Vagina (tissue), 2 donors: ENCODE measurements around the gene ACP4. TPM values are rescaled to one million over a fixed set of nuclear protein-coding genes. Genes with fewer than 3 reads are reported as not detected.

Experiments used
- DNase-seq, 2 donors: peaks; one replicate each; pipeline ENCODE4 v3.0.0-alpha.2; 2017; ENCODE audit errors: extremely low spot score in 2 of 2
- H3K27ac ChIP-seq: fragments of 200-600 bp; sonication (generic); one replicate; pipeline ENCODE4 v1.5.1; 2019
- H3K27me3 ChIP-seq: fragments of 200-600 bp; sonication (generic); one replicate; pipeline ENCODE4 v1.5.1; 2019
- H3K36me3 ChIP-seq, 2 donors: fragments of 200-600 bp; sonication (generic); one replicate each; pipeline ENCODE4 v1.5.1; 2017 to 2019
- H3K4me1 ChIP-seq: fragments of 200-600 bp; sonication (generic); one replicate; pipeline ENCODE4 v1.5.1; 2019
- H3K4me3 ChIP-seq, 2 donors: fragments of 200-600 bp; sonication (generic); 1 replicate in 1 of 2; 2 replicates in 1 of 2; pipeline ENCODE4 v1.5.1; 2016 to 2019
- H3K9me3 ChIP-seq: fragments of 200-600 bp; sonication (generic); one replicate; pipeline ENCODE4 v1.5.1; 2019
- POLR2A ChIP-seq, 2 donors: fragments of 450-650 bp; IDR thresholded peaks; one replicate each; pipeline ENCODE4 v1.6.1; 2017; ENCODE audit warnings: antibody characterized with exemption in 2 of 2, mild to moderate bottlenecking in 2 of 2, moderate library complexity in 2 of 2
- POLR2AphosphoS5 ChIP-seq, 2 donors: sonication (generic); formaldehyde crosslinking; IDR thresholded peaks; one replicate each; pipeline ENCODE4 v1.9.0; 2017; ENCODE audit warnings: antibody characterized with exemption in 2 of 2, mild to moderate bottlenecking in 2 of 2, low read depth in 1 of 2; ENCODE audit not compliant: insufficient read depth in 1 of 2
- intact Hi-C: fragments of 100-400 bp; cut with DNase I; formaldehyde crosslinking; loops from one replicate; pipeline ENCODE4 v1.15.1; 2023
- small RNA-seq: library from RNA; depleted of rRNA; stranded (forward); fragments of <200 nt; gene quantifications from one replicate; pipeline ENCODE3, GENCODE V24; 2016
- total RNA-seq: library from RNA; depleted of rRNA; stranded (reverse); fragments of >200 nt; gene quantifications from one replicate; pipeline ENCODE4 v1.2.3, GENCODE V29; 2016
- TF ChIP-seq, protein P1 (sequence below), 3 experiments: fragments of 450-650 bp in 2 of 3; fragments of 200-600 bp in 1 of 3; sonication (generic) in 1 of 3; IDR thresholded peaks; one replicate each; pipeline ENCODE4 v1.5.1; 2017 to 2019; ENCODE audit warnings: antibody characterized with exemption in 3 of 3, mild to moderate bottlenecking in 2 of 3, moderate library complexity in 2 of 3

Gene ACP4
- total RNA-seq, 1 donor from 2014 or later = not detected

DNA sequence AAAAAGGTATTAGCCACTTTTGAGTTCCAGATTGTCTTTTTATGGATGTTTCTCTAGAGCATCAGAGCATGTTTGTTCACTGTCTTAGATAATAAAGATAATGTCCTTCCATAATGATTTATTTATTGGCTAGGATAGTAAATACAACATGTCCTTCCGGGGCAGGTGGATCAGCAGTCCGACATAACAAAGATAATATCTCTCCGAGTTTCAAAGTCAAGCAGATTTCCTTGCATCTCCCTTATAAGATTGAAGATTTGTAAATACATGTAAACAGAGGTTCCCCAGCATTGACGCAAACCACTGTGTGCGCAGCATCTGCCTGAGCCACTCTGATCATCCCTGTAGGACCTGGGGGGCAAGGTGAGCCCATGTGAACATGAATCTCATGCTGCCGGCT is 51.9 kb downstream of the ACP4 start:
- no peaks in the 10 kb centered on the region for H3K27me3 ChIP-seq
- H3K36me3 ChIP-seq = no peaks in the 10 kb centered on the region
- DNase-seq = no peak
- TF ChIP-seq POLR2A (IDR thresholded peaks at IDR 0.05) = no peak
- TF ChIP-seq, protein P1, sequence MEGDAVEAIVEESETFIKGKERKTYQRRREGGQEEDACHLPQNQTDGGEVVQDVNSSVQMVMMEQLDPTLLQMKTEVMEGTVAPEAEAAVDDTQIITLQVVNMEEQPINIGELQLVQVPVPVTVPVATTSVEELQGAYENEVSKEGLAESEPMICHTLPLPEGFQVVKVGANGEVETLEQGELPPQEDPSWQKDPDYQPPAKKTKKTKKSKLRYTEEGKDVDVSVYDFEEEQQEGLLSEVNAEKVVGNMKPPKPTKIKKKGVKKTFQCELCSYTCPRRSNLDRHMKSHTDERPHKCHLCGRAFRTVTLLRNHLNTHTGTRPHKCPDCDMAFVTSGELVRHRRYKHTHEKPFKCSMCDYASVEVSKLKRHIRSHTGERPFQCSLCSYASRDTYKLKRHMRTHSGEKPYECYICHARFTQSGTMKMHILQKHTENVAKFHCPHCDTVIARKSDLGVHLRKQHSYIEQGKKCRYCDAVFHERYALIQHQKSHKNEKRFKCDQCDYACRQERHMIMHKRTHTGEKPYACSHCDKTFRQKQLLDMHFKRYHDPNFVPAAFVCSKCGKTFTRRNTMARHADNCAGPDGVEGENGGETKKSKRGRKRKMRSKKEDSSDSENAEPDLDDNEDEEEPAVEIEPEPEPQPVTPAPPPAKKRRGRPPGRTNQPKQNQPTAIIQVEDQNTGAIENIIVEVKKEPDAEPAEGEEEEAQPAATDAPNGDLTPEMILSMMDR (IDR thresholded peaks at IDR 0.05) = no peak
- TF ChIP-seq POLR2AphosphoS5 (IDR thresholded peaks at IDR 0.05; ENCODE audit: insufficient read depth in 1 of 2, low read depth in 1 of 2) = no peak
- H3K4me1 ChIP-seq = no peaks in the 10 kb centered on the region
- intact Hi-C loops = no loop called here
- no peaks in the 10 kb centered on the region for H3K9me3 ChIP-seq
- no peak overlapping the region for H3K27ac ChIP-seq
- no peak overlapping the region for H3K4me3 ChIP-seq

DNA sequence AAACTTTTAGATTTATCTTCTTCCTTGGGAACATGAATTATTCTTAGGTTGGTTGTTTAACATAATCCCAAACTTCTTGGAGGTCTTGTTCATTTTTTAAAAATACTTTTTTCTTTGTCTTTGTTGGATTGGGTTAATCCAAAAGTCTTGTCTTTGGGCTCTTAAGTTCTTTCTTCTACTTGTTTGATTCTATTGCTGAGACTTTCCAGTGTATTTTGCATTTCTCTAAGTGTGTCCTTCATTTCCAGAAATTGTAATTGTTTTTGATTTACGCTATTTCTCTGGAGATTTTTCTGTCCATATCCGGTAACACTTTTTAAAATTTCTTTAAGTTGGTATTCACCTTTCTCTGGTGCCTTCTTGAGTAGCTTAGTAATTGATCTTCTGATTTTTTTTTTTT is 53.0 kb downstream of the ACP4 start:
- Histone ChIP-seq H3K27ac (no peak overlapping the region), H3K4me3 (no peak overlapping the region), H3K9me3 (no peaks in the 10 kb centered on the region), H3K27me3 (no peaks in the 10 kb centered on the region), H3K36me3 (no peaks in the 10 kb centered on the region), H3K4me1 (no peaks in the 10 kb centered on the region)
- no peak for TF ChIP-seq POLR2A (IDR thresholded peaks at IDR 0.05)
- TF ChIP-seq POLR2AphosphoS5 (IDR thresholded peaks at IDR 0.05; ENCODE audit: insufficient read depth in 1 of 2, low read depth in 1 of 2) = no peak
- TF ChIP-seq, protein P1 (IDR thresholded peaks at IDR 0.05) = no peak
- intact Hi-C loops = no loop called here
- DNase-seq = no peak

GRCh38 chr19:50843701-50844221 is 53.5 kb downstream of the ACP4 start:
- no peaks in the 10 kb centered on the region for H3K27me3 ChIP-seq
- DNase-seq = no peak
- TF ChIP-seq POLR2AphosphoS5 (IDR thresholded peaks at IDR 0.05; ENCODE audit: insufficient read depth in 1 of 2, low read depth in 1 of 2) (no peak), POLR2A (IDR thresholded peaks at IDR 0.05) (no peak)
- TF ChIP-seq, protein P1 (IDR thresholded peaks at IDR 0.05) = no peak
- H3K4me3 ChIP-seq = no peak overlapping the region
- no peaks in the 10 kb centered on the region for H3K36me3 ChIP-seq
- H3K27ac ChIP-seq = no peak overlapping the region
- intact Hi-C loops = no loop called here
- no peaks in the 10 kb centered on the region for H3K9me3 ChIP-seq
- H3K4me1 ChIP-seq = no peaks in the 10 kb centered on the region

GRCh38 chr19:50844296-50844935 is 54.2 kb downstream of the ACP4 start:
- TF ChIP-seq, protein P1 (IDR thresholded peaks at IDR 0.05) = no peak
- TF ChIP-seq POLR2A (IDR thresholded peaks at IDR 0.05) (no peak), POLR2AphosphoS5 (IDR thresholded peaks at IDR 0.05; ENCODE audit: insufficient read depth in 1 of 2, low read depth in 1 of 2) (no peak)
- no peaks in the 10 kb centered on the region for H3K4me1 ChIP-seq
- H3K27me3 ChIP-seq = no peaks in the 10 kb centered on the region
- no peaks in the 10 kb centered on the region for H3K36me3 ChIP-seq
- H3K9me3 ChIP-seq = no peaks in the 10 kb centered on the region
- H3K27ac ChIP-seq = no peak overlapping the region
- no peak overlapping the region for H3K4me3 ChIP-seq
- intact Hi-C loops = no loop called here
- no peak for DNase-seq

Small RNA genes within 50 kb of the gene (small RNA-seq; reads per million reads assigned to genes)
- gene SNORD88A (174 reads per million, percentile 97 among the genes with 10 or more reads in this experiment), gene SNORD88B (not detected), gene SNORD88C (not detected)

Other genes starting within 250 kb of the ACP4 start
- gene LRRC4B, start 222.0 kb upstream of the ACP4 start, total RNA-seq = 17.9 TPM
- 2.5 TPM for gene SYT3, start 150.5 kb upstream of the ACP4 start, total RNA-seq
- gene C19orf81, start 141.0 kb upstream of the ACP4 start, total RNA-seq = not detected
- gene SHANK1, start 70.6 kb upstream of the ACP4 start, total RNA-seq = 0.98 TPM
- gene CLEC11A, start 67.1 kb upstream of the ACP4 start, total RNA-seq = 25.0 TPM
- gene GPR32, start 20.0 kb upstream of the ACP4 start, total RNA-seq = not detected
- not detected for gene KLK1, start 33.4 kb downstream of the ACP4 start, total RNA-seq
- not detected for gene KLK15, start 43.2 kb downstream of the ACP4 start, total RNA-seq
- gene KLK3, start 64.5 kb downstream of the ACP4 start, total RNA-seq = not detected
- not detected for gene KLK2, start 83.0 kb downstream of the ACP4 start, total RNA-seq
- not detected for gene KLK4, start 121.0 kb downstream of the ACP4 start, total RNA-seq
- 5.9 TPM for gene KLK5, start 162.6 kb downstream of the ACP4 start, total RNA-seq
- 10.3 TPM for gene KLK6, start 179.2 kb downstream of the ACP4 start, total RNA-seq
- gene KLK7, start 193.5 kb downstream of the ACP4 start, total RNA-seq = 14.2 TPM
- gene KLK8, start 211.2 kb downstream of the ACP4 start, total RNA-seq = 16.2 TPM
- gene KLK10, start 229.3 kb downstream of the ACP4 start, total RNA-seq = 54.5 TPM
- 103 TPM for gene KLK11, start 236.2 kb downstream of the ACP4 start, total RNA-seq
- 4.2 TPM for gene KLK12, start 244.6 kb downstream of the ACP4 start, total RNA-seq